Fibroblast of upper back skin (primary cell): ENCODE data around the gene SLC35F3.
"Not testable (repeated sequence)": the region's sequence is repeated elsewhere in the genome, so short reads cannot be mapped to it uniquely, and the experiment has no call there.

ENCODE experiments used
- DNase-seq: peaks from one replicate; pipeline ENCODE4 v3.0.0-alpha.2; 2013

Gene SLC35F3

DNA sequence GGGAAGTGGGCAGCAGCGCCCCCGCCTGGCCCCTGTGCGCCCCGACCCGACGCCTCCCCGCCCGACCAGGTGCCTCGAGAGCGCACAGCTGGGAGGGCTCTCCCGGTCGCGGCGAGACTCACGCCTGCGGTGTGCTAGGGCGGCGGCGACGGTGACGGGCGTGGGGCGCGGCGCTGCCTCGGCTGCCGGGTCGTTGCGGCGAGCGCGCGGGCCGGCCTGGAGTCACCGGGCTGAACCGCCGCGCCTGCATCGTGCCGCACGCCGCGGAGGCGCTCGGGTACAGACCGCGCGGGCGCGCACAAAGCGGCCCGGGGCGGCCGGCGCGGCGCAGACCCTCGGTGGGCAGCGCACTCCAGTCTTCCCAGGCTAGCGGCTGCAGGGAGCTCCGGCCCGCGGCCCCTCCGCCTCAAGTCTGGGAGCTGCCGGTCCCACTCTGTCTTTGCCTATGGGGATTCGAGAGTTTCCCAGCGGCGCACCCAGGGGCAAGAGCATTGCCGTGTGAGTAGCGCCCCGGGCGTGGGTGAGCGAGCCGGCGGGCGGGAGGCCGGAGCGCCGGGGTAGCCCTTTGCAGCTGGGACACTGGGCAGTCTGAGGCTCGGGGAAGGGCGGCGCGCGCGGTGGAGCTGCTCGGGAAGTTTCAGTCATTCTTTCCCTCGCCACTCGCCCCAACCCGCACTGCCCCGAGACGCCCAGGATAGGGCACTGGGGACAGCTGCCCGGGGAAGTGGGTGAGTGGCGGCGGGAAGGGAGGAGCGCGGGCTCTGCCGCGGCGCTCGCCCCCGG, at the start of gene SLC35F3:
Gene SLC35F3, plus strand, starts transcription at position 44 of the 783 bp plus-strand sequence.
- DNase-seq, result peak; percentile 34

DNA sequence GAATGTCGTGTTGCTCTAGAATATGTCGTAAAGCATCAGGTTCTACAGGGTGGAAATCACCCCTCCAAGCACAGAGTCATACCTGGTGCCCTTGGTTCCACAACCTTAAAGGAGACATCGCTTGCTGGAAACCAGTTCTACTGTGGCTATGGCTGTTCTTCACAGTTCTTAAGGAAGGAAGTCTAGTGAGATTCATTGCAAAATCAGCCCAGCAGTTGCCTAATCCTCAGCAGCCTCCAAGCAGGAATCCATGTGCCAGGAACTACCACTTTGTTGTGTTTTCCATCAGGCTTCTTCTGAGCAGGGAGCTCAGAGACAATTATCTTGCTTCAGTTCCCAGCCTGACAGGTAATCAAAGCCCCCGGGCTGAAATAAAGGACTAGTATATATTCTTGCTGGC, 45.0 kb upstream of the SLC35F3 start:
- no peak for DNase-seq

DNA sequence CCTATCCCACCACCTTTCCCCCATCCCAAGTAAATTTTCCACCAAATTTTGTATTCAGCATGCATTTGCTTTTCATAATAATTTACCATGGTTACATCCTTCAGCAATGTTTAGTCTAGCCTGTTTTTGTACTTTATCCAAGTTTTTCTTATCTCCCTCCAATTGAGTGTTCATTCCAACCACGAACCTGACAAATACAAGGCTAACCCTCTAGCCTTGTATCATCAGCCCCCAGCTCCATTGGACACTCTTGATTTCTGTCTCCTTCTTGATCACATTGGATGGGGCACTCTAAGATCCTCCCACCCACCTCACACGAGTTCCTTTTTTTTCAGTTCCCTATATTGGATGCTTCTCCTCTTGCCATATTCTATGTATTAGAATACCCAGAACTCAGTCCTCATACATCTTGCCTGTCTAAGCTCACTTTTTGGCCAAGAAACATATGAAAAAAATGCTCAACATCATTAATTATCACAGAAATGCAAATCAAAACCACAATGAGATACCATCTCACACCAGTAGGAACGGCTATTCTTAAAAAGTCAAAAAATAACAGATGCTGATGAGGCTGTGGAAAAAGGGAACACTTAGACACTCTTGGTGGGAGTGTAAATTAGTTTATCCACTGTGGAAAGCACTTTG, 40.5 kb upstream of the SLC35F3 start:
- DNase-seq, result no peak

DNA sequence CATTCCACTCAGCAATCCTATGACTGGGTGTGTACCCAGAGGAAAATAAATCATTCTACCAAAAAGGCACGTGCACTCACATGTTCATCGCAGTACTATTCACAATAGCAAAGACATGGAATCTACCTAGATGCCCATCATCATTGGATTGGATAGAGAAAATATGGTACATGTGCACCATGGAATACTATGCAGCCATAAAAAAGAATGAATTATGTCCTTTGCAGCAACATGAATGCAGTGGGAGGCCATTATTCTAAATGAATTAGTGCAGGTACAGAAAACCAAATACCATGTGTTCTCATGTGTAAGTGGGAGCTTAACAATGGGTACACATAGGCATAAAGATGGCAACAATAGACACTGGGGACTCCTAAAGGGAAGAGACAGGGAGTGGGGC, 39.9 kb upstream of the SLC35F3 start:
- DNase-seq, result no peak

DNA sequence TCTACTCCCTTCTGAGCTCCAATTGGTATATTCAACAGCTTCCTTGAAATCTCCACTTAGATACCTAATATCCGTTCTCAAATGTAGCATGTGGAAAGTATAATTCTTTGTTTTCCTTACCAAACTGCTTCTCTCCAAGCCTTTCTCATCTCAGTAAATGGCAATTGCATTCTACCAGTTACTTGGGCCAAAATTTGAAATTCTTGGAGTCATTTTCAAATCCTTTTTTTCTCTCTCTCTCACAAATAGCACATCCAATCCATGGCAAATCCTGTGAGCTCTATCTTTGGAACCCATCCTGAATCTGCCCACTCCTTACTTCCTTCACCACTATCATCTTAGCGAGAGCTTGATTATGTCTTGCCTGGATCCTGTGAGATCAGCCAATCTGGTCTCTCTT, 39.3 kb upstream of the SLC35F3 start:
- DNase-seq, result no peak

DNA sequence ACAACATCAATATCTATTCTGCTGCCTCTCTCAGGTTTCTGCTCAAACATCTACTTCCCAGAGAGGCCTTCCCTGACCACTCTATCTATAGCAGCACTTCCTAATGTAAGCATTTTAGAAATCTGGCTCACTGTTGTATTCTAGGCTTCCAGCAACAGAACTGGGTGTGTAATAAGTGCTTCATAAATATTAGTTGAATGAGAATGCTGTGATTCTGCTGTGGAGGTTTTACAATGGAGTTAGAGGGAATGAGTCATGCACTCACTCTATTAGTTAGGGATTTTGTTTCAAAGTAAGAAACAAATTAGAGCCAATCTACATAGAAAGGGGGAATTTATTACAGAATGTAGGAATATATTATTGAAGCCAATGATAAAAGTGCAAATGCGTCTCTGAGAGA, 38.6 kb upstream of the SLC35F3 start:
- peak; percentile 24 for DNase-seq

DNA sequence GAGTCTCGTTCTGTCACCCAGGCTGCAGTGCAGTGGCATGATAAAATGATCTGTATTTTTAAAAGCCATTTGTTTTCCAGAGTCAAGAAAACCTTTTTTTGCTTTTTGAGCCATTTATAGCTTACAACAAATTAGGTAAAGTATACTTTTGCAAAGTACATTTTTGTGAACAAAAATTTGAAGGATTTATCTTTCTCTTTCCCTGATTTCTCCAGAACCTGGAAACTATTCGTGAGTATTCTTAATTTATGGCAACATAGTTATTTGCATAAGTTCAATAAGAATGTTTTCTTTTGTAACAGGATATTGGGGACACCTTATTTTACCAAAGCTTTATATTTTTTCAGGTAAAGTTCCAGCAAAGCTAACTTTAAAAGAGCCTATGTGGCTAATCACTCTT, 37.4 kb upstream of the SLC35F3 start:
- DNase-seq, result no peak

DNA sequence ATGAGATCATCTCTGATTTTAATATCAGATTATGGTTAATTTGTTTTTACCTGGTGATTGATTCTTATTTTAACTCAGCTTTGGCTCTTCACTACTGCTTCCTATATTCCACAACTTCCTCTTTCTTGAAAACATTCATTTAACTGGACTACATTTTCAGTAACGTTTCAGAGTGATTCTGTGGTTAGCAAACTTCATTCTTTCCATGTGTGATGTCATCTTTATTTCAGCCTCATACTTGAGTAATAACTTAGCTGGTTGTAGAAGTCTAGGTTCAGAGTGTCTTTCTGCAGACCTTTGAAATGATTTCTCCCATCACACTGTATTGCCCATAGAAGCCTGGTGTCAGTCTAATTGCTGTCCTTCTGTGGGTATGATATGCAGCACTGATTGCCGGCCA, 36.0 kb upstream of the SLC35F3 start:
- DNase-seq, result peak; percentile 73

DNA sequence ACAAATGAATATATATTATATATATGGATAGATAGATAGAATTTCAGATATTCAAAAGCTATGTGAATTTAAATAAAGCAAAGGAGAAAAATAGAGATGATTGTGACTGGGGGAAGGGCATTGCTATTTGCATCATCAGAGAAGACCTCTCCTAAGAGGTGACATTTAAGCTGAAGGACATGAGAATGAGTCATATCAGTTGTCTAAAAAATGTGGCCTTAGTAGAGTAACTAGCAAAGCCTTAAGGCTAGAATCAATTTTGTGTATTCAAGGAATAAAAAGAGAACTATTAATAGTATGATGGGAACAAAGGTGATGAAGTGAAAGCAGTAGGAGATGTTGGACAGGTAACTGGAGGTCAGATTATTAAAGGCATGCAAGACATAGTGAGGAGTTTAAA, 34.8 kb upstream of the SLC35F3 start:
- no peak for DNase-seq

DNA sequence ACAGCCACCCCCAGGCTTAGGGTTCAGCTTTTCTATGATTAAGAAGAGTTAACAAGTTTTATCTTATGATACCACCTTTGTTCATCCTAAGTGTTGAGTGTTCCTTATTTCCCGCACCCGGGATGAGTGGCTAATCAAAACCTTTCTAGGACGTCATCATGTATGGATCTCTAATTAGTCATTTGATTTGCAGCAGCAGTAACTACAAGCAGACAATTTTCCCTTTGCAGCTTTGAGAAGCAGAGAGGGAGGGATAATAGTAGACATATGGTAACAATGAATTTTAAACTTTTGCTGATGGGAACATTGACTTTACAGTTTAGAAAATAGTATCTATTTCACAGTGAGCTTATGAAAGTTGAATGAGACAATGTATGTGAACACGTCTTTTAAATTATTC, 30.8 kb upstream of the SLC35F3 start:
- peak; percentile 57 for DNase-seq

DNA sequence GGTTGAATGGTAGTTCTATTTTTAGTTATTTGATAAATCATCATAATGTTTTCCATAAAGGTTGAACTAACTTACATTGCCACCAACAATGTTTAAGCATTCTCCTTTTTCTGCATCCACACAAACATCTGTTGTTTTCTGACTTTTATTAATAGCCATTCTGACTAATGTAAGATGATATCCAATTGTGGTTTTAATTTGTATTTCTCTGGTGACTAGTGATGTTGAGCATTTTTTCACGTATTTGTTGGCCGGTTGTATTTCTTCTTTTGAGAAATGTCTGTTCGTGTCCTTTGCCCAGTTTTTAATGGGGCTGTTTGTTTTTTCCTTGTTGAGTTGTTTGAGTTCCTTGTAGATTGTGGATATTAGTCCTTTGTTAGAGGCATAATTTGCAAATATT, 24.6 kb upstream of the SLC35F3 start:
- DNase-seq, result peak; percentile 58

DNA sequence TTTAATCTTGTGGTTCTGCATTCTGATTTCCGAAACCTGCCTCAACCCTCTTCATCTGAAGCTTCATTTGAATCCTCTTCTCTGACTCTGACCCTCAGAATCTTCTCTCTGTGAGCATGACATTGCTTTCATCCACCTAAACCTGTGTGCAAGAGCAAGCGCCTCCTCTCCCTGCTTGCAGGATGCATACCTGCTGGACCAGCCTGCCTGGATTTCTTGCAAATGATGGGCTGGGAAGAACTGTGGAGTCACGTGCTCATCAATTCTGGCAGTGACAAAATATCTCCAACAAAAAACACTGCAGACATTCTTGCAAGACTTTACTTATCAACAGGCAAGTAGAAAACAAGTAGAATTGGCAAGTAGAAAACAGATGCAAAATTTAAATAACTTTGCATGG, 20.8 kb upstream of the SLC35F3 start:
- no peak for DNase-seq

DNA sequence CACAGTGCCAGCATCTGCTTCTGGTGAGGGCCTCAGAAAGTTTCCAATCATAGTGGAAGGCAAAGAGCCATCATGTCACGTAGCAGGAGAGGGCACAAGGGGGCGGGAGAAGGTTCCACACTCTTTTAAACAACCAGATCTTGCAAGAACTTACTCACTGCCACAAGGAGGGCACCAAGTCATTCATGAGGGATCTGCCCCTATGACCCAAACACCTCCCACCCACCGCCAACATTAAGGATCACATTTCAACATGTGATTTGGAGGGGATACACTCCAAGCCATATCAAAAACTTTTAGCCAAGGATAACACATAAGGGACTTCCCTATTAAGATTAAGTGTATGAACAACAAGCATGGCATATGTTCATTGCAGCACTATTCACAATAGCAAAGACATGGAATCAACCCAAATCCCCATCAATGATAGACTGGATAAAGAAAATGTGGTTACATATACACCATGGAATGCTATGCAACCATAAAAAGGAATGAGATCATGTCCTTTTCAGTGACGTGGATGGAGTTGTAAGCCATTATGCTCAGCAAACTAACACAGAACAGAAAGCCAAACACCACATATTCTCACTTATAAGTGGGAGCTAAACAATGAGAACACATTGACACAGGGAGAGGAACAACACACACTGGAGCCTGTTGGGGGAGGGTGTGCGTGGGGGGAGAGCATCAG, 19.9 kb upstream of the SLC35F3 start:
- peak; percentile 79 for DNase-seq

DNA sequence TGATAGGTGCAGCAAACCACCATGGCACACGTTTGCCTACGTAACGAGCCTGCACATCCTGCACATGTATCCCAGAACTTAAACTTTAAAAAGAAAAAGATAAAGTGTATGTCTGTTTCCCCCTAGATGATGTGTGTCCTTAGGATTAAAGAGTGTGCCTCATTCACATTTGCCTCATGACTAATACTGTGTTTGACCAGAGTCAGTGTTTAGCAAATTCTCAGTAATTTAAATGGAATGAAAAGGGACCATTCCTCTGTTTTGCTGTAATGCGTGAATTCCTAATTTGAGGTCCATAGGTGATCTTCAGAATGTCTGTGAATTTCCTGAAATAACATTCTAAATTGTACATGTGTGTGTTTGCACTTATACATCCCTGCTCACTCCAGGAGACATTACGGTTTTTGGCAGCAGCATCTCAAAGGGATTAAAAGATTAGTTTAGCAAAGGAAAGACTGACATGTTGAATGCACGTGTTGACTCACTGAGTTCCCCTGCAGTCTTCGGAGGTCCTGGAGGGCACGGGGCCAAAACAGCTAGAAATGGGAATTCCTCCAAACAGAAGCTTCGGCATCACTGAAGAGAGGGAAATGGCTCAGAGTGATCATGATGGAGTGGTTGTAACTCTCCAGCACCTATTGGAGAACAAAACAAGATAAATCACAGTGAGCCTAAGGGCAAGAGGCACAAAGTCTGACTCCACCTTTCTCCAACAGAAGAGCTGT, 19.1 kb upstream of the SLC35F3 start:
- peak; percentile 94 for DNase-seq

DNA sequence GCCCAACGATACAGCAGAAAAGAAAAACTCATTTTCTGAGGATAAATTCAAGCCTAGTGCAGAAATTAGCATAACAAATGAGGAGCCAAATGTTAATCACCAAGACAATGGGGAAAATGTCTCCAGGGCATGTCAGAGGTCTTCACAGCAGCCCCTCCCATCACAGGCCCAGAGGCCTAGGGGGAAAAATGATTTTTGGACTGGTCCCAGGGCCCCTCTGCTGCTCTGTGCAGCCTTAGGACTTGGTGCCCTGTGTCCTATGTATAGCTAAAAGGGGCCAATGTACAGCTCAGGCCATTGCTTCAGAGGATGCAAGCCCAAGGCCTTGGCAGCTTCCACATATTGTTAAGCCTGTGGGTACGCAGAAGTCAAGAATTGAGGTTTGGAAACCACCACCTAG, 13.3 kb upstream of the SLC35F3 start:
- DNase-seq, result not testable (repeated sequence)

DNA sequence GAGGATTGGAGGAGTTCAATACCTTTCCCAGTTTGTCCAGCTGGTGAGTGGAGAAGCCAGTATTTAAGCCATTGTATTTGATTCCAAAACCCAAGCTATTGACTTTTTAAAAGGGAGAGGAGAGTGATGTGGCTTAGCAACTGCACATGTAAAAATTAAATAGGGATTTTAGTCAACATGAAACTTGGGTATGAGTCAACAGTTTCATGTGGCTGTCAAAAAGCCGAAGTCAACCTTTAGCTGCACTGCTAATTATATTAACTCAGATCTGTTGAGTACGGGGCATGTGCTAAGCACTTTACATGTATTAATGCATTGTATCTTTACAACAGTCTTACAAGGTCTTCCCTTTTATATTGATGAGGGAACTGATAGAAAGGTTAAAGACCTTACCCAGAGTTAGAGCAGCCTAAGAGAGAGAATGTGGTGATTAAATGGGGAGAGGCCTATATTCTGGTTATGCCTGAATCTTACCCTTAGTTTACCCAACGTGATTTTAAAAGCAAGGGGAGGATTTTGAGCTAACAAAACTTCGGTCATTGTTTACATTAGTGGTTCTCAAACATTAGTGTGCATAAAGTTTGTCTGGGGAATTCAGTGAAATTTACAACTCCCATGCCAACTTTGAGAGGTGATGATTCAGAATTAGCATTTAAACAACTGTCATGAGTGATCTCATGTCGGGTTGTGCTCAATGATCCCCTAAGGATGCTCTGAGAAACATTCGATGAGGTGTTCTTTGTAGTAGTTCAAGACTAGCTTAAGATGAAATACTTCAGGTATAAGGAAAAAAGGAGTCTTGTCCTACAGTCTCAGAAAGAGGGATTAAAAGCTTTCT, 6.9 kb upstream of the SLC35F3 start:
- no peak for DNase-seq

DNA sequence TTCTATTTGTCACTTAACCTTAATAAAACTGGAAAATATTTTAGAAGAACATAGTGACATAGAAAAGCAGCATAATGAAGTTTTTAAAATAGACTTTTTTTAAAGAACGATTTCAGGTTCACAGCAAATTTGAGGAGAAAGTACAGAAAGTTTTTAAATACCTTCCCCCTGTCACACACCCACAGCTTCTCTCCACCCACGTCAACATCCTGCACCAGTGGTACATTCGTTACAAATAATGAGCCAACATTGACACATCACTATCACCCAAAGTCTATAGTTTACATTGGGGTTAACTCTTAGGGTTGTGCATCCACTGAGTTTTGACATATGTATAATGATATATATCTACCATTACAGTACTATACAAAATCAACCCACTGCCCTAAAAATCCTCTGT, 3.0 kb upstream of the SLC35F3 start:
- DNase-seq, result no peak

DNA sequence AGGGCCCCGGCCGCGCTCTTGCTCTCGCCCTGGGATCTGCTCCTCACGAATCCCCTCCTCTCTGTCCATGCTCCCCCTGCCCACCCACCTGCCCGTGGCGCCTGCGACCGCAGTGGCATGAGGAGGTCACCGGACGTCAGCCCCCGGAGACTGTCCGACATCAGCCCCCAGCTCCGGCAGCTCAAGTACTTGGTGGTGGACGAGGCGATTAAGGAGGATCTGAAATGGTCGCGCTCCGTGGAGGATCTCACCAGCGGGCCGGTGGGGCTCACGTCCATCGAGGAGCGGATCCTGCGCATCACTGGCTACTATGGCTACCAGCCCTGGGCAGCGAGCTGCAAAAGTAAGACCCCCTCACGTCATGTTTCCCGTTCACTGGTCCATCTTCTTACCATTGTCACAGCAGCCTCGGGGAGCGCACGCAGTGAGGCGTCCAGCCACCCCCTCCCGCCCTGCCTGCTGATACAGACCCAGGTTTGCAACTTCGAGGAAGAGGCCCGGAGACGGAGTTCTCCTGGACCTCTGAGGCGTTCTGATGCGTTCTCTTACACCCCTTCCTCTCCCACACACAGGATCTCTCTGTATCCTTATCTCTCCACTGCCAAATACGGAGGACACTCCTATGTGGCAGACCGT, 1.1 kb downstream of the SLC35F3 start:
- DNase-seq, result no peak

DNA sequence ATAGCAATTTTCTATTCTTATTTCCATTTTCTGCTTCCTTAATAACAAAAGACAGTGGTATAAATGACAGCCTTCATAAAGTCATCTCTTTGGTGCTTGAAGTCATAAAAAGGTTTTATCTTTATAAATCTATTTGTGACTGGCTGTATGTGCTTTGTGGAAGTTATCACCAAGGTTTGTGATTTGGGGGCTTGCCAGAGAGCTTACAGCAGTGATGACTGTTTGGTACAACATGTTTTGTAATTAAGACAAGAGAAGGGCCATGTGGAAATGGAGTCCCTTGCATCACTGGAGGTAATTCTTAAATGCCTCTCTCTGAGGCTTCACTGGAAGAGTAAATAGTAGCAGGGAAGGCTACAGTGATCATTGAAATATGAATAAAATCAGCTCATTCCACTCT, 2.7 kb downstream of the SLC35F3 start:
- peak; percentile 22 for DNase-seq

DNA sequence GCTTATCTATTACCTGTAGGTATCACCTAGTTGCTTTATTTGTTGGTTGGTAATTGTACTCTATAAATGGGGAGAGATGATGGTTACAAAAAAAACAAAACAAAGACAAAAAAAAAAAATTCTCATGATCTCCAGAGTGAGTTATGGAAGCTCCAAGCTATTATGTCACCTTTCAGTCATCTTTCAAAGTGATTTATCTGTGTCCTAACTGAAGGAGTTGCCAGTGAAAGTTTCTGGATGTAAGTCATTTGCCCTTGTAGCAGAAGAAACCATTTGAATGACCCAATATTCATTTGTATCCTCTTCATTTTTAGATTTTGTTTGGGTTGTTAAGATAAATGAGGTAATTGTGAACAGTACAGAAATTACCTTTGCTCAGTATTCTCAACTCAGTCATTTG, 3.6 kb downstream of the SLC35F3 start:
- DNase-seq, result no peak

DNA sequence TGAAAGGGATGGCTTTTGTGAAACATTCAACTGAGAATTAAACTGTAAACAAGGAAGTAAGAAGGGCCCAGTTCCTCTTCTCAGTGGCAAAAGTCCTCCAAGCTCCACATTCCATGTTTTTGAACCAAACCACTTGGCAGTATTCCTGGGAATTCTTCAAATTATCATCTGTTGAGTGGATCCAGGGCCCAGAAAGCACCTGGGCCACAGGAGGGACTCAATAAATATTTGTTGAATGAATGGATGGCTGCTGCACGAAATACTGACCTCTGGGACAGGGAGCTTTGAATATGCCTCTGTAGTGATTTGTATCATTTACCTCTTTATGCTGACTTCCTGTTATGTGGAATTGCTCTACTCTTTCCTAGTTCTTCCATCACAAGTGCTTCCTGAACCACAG, 4.7 kb downstream of the SLC35F3 start:
- DNase-seq, result peak; percentile 95

DNA sequence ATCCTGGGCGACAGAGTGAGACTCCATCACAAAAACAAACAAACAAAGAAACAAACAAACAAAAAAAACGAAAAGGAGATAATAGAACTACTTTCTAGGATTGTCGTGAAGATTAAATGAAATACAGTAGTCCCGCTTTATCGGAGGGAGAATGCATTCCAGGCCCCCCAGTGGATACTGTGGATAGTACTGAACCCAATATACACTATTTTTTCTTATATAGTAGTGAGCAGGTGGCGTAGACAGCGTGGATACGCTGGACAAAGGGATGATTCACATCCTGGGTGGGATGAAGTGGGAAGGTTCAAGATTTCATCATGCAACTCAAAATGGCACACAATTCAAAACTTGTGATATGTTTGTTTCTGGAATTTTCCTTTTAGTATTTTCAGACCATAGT, 8.0 kb downstream of the SLC35F3 start:
- DNase-seq, result peak; percentile 0
